IMR-90 (cell line): ENCODE data around the gene MED22. TPM values are rescaled to one million over a fixed set of nuclear protein-coding genes. Genes with fewer than 3 reads are reported as not detected.

ENCODE experiments used
- ATAC-seq: fragments of 200-7000 bp; cut with Tn5 transposase; 2 replicates; pipeline ENCODE4 v1.9.1; 2020; ENCODE audit warnings: low read depth, mild to moderate bottlenecking, moderate library complexity
- BruUV-seq: library from RNA; stranded (reverse); fragments of 400-500 nt; replicated peaks from 2 replicates; lab custom pipeline; 2021; lab: Mats Ljungman, UMichigan
- CTCF ChIA-PET: fragments of 300-600 bp; formaldehyde crosslinking; extraction: SDS; loops from one replicate; lab custom pipeline; 2021; ENCODE audit warnings: antibody characterized with exemption; lab: Yijun Ruan, JAX
- POLR2A ChIA-PET: fragments of 300-600 bp; sonication (Branson Sonifier 250); formaldehyde crosslinking; loops from one replicate; lab custom pipeline; 2022; ENCODE audit warnings: antibody characterized with exemption; ENCODE audit not compliant: unreplicated experiment; lab: Charles Lee
- DNase-seq: peaks from one replicate; pipeline ENCODE4 v3.0.0; 2013
- H2AFZ ChIP-seq: replicated peaks from 2 replicates; pipeline ENCODE3; 2013; ENCODE audit warnings: low read length, mild to moderate bottlenecking; ENCODE audit not compliant: poor library complexity
- H2AK5ac ChIP-seq: 2 replicates; pipeline ENCODE4 v1.6.1; 2013; ENCODE audit warnings: low read depth, low read length, inconsistent platforms
- H2AK9ac ChIP-seq: replicated peaks from 2 replicates; pipeline ENCODE3; 2013; ENCODE audit warnings: mild to moderate bottlenecking, low read depth, low read length, moderate library complexity; ENCODE audit not compliant: poor library complexity
- H2BK120ac ChIP-seq: 2 replicates; pipeline ENCODE4 v1.6.1; 2013; ENCODE audit warnings: low read depth, low read length, inconsistent platforms
- H2BK15ac ChIP-seq: 3 replicates; pipeline ENCODE4 v1.6.1; 2013; ENCODE audit warnings: low read depth, low read length, inconsistent platforms
- H2BK20ac ChIP-seq: 2 replicates; pipeline ENCODE4 v1.6.1; 2013; ENCODE audit warnings: low read depth, mild to moderate bottlenecking, inconsistent platforms, low read length, moderate library complexity
- H2BK5ac ChIP-seq: 2 replicates; pipeline ENCODE4 v1.6.1; 2013; ENCODE audit warnings: mild to moderate bottlenecking, low read depth, low read length, inconsistent platforms; ENCODE audit not compliant: poor library complexity, severe bottlenecking
- H3K14ac ChIP-seq: replicated peaks from 2 replicates; pipeline ENCODE4 v1.6.1; 2013; ENCODE audit warnings: low read depth, low read length, inconsistent platforms
- H3K18ac ChIP-seq: 2 replicates; pipeline ENCODE4 v1.6.1; 2013; ENCODE audit warnings: low read depth, low read length, control low read depth
- H3K23ac ChIP-seq: 2 replicates; pipeline ENCODE4 v1.6.1; 2013; ENCODE audit warnings: low read depth, low read length, inconsistent platforms
- H3K27ac ChIP-seq: 2 replicates; pipeline ENCODE4 v1.5.1; 2013; ENCODE audit warnings: mild to moderate bottlenecking, control low read depth, low read length; ENCODE audit not compliant: insufficient read depth
- H3K27me3 ChIP-seq: 2 replicates; pipeline ENCODE4 v1.6.1; 2013; ENCODE audit warnings: low read length; ENCODE audit not compliant: control insufficient read depth, insufficient read depth
- H3K36me3 ChIP-seq: 2 replicates; pipeline ENCODE4 v1.6.1; 2013; ENCODE audit warnings: low read length, mixed read lengths; ENCODE audit not compliant: control insufficient read depth, insufficient read depth
- H3K4ac ChIP-seq: 2 replicates; pipeline ENCODE4 v1.6.1; 2013; ENCODE audit warnings: low read depth, low read length, inconsistent platforms
- H3K4me1 ChIP-seq: 2 replicates; pipeline ENCODE4 v1.6.1; 2013; ENCODE audit warnings: low read length, mixed read lengths; ENCODE audit not compliant: control insufficient read depth, insufficient read depth
- H3K4me2 ChIP-seq: 2 replicates; pipeline ENCODE4 v1.6.1; 2013; ENCODE audit warnings: low read depth, mild to moderate bottlenecking, control low read depth, low read length, moderate library complexity
- H3K4me3 ChIP-seq: 2 replicates; pipeline ENCODE4 v1.5.1; 2013; ENCODE audit warnings: low read depth, mild to moderate bottlenecking, control low read depth, low read length, moderate library complexity; ENCODE audit not compliant: insufficient read depth
- H3K56ac ChIP-seq: 2 replicates; pipeline ENCODE4 v1.6.1; 2013; ENCODE audit warnings: low read length, inconsistent platforms; ENCODE audit not compliant: insufficient read depth; ENCODE audit errors: extremely low read depth
- H3K79me1 ChIP-seq, 2 experiments: 2 replicates each; pipeline ENCODE4 v1.6.1; 2013; ENCODE audit warnings: low read length in 2 of 2, inconsistent platforms in 1 of 2, low read depth in 1 of 2
- H3K9ac ChIP-seq: 2 replicates; pipeline ENCODE4 v1.6.1; 2013; ENCODE audit warnings: low read depth, low read length, control low read depth
- H3K9me1 ChIP-seq: 2 replicates; pipeline ENCODE4 v1.6.1; 2013; ENCODE audit warnings: low read length, inconsistent platforms; ENCODE audit not compliant: insufficient read depth
- H3K9me3 ChIP-seq: 2 replicates; pipeline ENCODE4 v1.6.1; 2013; ENCODE audit warnings: low read length; ENCODE audit not compliant: control insufficient read depth, insufficient read depth
- H4K20me1 ChIP-seq: 2 replicates; pipeline ENCODE4 v1.6.1; 2013; ENCODE audit warnings: low read length, inconsistent platforms; ENCODE audit not compliant: insufficient read depth
- H4K5ac ChIP-seq: 2 replicates; pipeline ENCODE4 v1.6.1; 2013; ENCODE audit warnings: mild to moderate bottlenecking, low read depth, low read length, control low read depth
- H4K8ac ChIP-seq, 2 experiments: 2 replicates each; pipeline ENCODE4 v1.6.1; 2013; ENCODE audit warnings: low read depth in 2 of 2, low read length in 2 of 2, control low read depth in 1 of 2, inconsistent platforms in 1 of 2
- H4K91ac ChIP-seq: 2 replicates; pipeline ENCODE4 v1.6.1; 2013; ENCODE audit warnings: low read depth, low read length, inconsistent platforms; ENCODE audit not compliant: insufficient read depth
- FOS ChIP-seq: fragments of 150-350 bp; IDR thresholded peaks from 2 replicates; pipeline ENCODE4 v1.6.1; 2016; ENCODE audit warnings: low read depth, low read length
- MAFK ChIP-seq: IDR thresholded peaks from 2 replicates; pipeline ENCODE4 v1.6.1; 2012; ENCODE audit warnings: low read depth, low read length, improper control_type of control experiment
- MAZ ChIP-seq: IDR thresholded peaks from 2 replicates; pipeline ENCODE4 v1.6.1; 2012; ENCODE audit warnings: low read depth, mild to moderate bottlenecking, low read length, improper control_type of control experiment, moderate library complexity, borderline replicate concordance
- MXI1 ChIP-seq: IDR thresholded peaks from 2 replicates; pipeline ENCODE4 v1.6.1; 2012; ENCODE audit warnings: low read depth, mild to moderate bottlenecking, low read length, moderate library complexity, borderline replicate concordance
- NFE2L2 ChIP-seq: fragments of 150-350 bp; IDR thresholded peaks from 2 replicates; pipeline ENCODE4 v1.6.1; 2016; ENCODE audit warnings: low read depth, mild to moderate bottlenecking, low read length
- POLR2A ChIP-seq: IDR thresholded peaks from 2 replicates; pipeline ENCODE4 v1.6.1; 2012; ENCODE audit warnings: mild to moderate bottlenecking, low read depth, low read length
- WGBS, 2 experiments: methylation state at CpG; one replicate each; pipeline versions ENCODE4 v1.1.5 to v1.1.7; 2013; ENCODE audit warnings: missing lambda C conversion rate in 2 of 2; ENCODE audit not compliant: insufficient read length in 1 of 2; ENCODE audit errors: extremely low coverage in 2 of 2; 5-methylcytosine and 5-hydroxymethylcytosine counted together
- dilution Hi-C: fragments of 300-500 bp; cut with HindIII; formaldehyde crosslinking; loops from one replicate; pipeline ENCODE4 v1.14.3; 2018; ENCODE audit warnings: low sequenced_read_pairs; ENCODE audit not compliant: unreplicated experiment
- in situ Hi-C: fragments of 300-500 bp; cut with MboI; formaldehyde crosslinking; loops from 3 replicates; pipeline ENCODE4 v1.14.3; 2019; ENCODE audit warnings: low sequenced_read_pairs, inconsistent platforms, mixed read lengths
- intact Hi-C: fragments of 100-400 bp; cut with micrococcal nuclease; formaldehyde crosslinking; loops from 2 replicates; pipeline ENCODE4 v1.10.0; 2022
- polyA plus RNA-seq, 3 experiments: library from polyadenylated mRNA; depleted of rRNA; stranded (reverse); fragments of >200 nt; gene quantifications; 2 replicates each; pipeline ENCODE4 v1.2.3, GENCODE V29; 2012; ENCODE audit warnings: low replicate concordance in 1 of 3
- total RNA-seq: library from RNA; depleted of rRNA; stranded (reverse); fragments of >200 nt; gene quantifications from 2 replicates; pipeline ENCODE4 v1.2.3, GENCODE V29; 2012
- TF ChIP-seq, protein P1 (sequence below): fragments of 150-350 bp; IDR thresholded peaks from 2 replicates; pipeline ENCODE4 v1.6.1; 2016; ENCODE audit warnings: low read depth, mild to moderate bottlenecking, low read length, moderate library complexity, borderline replicate concordance

The MED22 gene
- total and polyA plus RNA-seq, 2 of the 4 experiments (the other 2 are of a cell fraction) = 7.9 to 28.3 TPM

GRCh38 chr9:133351526-133351907, 3.6 kb upstream of the MED22 start:
- TF ChIP-seq MXI1 (no peak), FOS (no peak), MAZ (no peak), POLR2A (no peak), MAFK (no peak), NFE2L2 (no peak)
- TF ChIP-seq, protein P1, sequence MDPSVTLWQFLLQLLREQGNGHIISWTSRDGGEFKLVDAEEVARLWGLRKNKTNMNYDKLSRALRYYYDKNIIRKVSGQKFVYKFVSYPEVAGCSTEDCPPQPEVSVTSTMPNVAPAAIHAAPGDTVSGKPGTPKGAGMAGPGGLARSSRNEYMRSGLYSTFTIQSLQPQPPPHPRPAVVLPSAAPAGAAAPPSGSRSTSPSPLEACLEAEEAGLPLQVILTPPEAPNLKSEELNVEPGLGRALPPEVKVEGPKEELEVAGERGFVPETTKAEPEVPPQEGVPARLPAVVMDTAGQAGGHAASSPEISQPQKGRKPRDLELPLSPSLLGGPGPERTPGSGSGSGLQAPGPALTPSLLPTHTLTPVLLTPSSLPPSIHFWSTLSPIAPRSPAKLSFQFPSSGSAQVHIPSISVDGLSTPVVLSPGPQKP = no peak
- dilution Hi-C loops = no loop called here

More at GRCh38 chr9:133351526-133351907, 3.6 kb upstream of the MED22 start:
- no peak overlapping the region for H3K4me2 ChIP-seq
- no peak overlapping the region for H3K56ac ChIP-seq
- H4K5ac ChIP-seq = no peak overlapping the region
- no peak overlapping the region for H3K4ac ChIP-seq
- peaks cover 11% of the 10 kb centered on the region for H3K4me1 ChIP-seq
- peaks cover 55% of the 10 kb centered on the region for H4K20me1 ChIP-seq
- ATAC-seq = no peak
- H3K23ac ChIP-seq = no peak overlapping the region
- no peak overlapping the region for H2AK5ac ChIP-seq
- H3K9me3 ChIP-seq = no peaks in the 10 kb centered on the region
- no peak overlapping the region for H3K4me3 ChIP-seq
- in situ Hi-C loops (no loop called here), intact Hi-C loops (no loop called here)
- H2BK20ac ChIP-seq = no peak overlapping the region
- H3K18ac ChIP-seq = no peak overlapping the region
- H2AK9ac ChIP-seq = no peak overlapping the region
- no peak overlapping the region for H4K91ac ChIP-seq
- ChIA-PET CTCF (no interaction called here), POLR2A (no interaction called here)
- H4K8ac ChIP-seq = no peak overlapping the region
- no peak overlapping the region for H2BK120ac ChIP-seq
- H3K27ac ChIP-seq = no peak overlapping the region
- no peak overlapping the region for H2AFZ ChIP-seq
- peaks cover 25 to 72% of the 10 kb centered on the region in 2 experiments for H3K79me1 ChIP-seq
- no peak overlapping the region for H3K14ac ChIP-seq
- peaks cover 3% of the 10 kb centered on the region; the same call in 1 of the 2 replicates for H3K9me1 ChIP-seq
- H3K36me3 ChIP-seq = peaks cover 47% of the 10 kb centered on the region
- no peak overlapping the region for H3K9ac ChIP-seq
- no CpG with 5 or more reads among the region's 3 CpGs for WGBS, 2 experiments
- no peak for DNase-seq
- no TSS peak for BruUV-seq
- H2BK15ac ChIP-seq = no peak overlapping the region
- no peaks in the 10 kb centered on the region for H3K27me3 ChIP-seq
- H2BK5ac ChIP-seq = no peak overlapping the region
